HG03025 (cell line): ENCODE results near the gene UQCRC2.
"Not testable (repeated sequence)": the region's sequence is repeated elsewhere in the genome, so short reads cannot be mapped to it uniquely, and the experiment has no call there.

Experiments used
- ATAC-seq: cut with Tn5 transposase; IDR thresholded peaks from one replicate; pipeline ENCODE4 v1.9.1; 2021; ENCODE audit warnings: mild to moderate bottlenecking, moderate library complexity; ENCODE audit not compliant: unreplicated experiment, low FRiP score

The UQCRC2 gene

DNA sequence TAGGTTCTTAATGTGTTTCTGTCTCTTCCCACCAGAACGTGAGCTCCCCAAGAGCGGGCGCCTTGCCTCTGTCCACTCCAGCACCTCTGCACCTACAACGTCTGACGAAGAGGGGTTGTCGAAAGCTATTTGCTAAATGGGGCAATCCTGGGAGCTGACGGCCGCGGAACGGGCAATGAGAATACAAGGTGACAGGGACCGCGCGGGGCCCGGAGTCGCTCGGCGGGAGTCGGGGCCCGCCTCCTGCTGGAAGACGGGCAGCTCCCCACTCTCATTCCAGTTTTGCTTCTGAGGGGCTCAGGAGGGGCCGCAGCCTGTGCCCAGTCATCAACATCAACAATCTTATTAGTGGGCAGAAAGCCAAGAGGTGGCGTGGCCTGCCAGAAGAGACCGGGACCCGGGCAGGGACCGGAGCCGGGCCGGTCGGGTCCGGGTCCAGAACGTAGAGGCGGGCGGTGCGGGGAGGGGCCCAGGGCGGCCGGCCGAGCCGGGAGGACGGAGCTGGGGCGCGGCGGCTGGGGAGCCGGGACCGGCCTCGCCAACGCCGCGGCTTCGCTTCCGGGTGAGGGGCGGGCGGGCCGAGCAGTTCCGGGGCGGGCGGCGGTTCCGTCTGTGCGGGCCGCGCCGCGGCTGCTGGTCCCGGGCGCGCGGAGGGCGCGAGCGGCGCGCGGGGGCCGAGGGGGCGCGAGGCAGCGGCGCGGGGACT is 54.5 kb downstream of the UQCRC2 start, which contains the start of gene MOSMO:
TSS of gene MOSMO (plus strand) at position 603 of the 706 bp plus-strand sequence. CDS start 191 bp downstream, outside the sequence.
- no peak for ATAC-seq

DNA sequence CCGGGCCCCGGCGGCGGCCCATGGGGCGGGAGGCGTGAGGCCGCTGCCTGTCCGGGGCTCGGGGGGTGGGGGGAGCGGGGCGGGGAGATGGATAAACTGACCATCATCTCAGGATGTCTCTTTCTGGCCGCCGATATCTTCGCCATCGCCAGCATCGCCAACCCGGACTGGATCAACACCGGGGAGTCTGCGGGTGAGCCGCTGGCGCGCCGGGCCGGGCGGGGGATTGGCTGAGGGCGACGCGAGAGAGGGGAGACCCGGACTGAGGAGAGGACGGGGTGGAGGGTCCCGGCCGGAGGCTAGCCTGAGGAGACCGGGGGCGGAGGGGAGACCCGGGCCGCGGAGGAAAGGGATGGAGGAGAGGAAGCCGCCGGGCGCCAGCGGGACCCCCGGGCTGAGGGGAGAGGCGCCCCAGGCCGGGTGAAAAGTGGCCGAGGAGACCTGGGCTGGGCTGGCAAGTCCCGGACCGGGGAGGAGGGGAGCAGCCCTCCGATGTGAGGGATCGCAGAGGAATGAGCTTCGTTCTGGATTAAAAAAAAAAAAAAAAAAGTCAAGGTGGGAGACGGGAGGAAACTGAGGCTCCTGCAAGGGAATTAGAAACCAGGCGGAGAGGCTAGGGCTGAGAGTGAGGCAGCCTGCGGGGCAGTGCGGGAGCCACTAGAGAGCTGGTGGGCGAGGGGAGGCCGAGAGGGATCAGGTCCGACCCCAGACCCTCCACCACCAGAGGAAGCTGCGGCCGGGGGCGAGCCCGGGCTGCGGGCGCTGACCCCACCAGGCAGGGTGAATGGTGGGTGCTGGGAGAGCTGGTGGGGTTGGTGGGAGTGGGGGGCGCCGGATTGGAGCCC is 55.3 kb downstream of the UQCRC2 start:
- ATAC-seq, result no peak

DNA sequence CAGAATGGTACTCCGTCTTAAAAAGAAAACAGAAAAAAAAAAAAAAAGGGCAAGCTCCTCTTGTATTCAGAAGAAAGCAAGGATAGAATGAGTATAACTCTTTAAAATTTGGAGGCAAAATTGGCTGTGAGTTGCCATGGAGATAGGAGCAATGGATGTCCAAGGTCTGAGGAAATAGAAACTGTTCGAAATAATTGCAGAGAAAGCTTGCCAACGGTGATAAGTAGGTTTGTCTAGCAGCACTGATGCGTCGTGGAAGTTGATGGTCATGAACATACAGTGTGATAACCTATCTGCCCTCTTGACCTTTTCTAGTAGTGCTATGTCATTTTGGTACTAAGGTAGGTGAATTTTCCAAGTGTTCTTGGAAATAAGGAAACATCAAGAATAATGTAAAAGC is 57.7 kb downstream of the UQCRC2 start:
- ATAC-seq, result no peak

DNA sequence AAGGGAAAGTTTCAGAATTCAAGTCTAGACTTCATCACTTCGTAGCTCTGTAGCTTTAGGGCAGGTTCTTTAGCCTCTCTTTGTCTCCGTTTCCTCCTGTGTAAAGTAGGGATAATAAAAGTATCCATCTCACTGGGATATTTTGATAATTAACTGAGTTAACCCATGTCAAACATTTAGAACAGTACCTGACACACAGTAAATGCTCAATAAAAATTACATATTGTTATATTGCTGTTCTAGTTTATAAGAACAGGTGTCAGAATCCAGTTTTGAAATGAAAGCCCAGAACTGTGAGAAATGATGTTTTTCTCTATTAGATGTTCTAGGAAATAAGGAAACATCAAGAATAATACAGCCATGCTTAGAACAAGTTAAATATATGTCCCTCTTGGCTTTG is 59.1 kb downstream of the UQCRC2 start:
- ATAC-seq, result no peak

DNA sequence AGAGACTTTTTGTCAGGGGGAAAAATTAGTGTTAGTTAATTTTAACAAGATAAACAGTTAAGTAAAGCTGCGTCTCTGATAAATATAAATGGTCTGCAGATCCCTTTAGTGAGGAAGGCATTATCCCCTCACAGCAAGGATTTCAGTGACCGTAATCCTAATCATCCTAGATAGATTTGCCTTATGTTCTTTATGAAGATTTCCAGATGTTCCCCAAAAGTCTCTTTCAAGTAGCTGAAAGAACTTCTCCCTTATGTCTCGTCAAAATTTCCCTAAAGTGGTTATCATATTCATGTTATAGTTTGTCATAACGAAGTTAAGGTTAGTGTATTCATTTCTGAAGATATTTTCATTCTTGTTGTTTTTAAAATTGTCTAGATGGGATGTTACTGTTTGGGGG is 60.3 kb downstream of the UQCRC2 start:
- ATAC-seq, result no peak

DNA sequence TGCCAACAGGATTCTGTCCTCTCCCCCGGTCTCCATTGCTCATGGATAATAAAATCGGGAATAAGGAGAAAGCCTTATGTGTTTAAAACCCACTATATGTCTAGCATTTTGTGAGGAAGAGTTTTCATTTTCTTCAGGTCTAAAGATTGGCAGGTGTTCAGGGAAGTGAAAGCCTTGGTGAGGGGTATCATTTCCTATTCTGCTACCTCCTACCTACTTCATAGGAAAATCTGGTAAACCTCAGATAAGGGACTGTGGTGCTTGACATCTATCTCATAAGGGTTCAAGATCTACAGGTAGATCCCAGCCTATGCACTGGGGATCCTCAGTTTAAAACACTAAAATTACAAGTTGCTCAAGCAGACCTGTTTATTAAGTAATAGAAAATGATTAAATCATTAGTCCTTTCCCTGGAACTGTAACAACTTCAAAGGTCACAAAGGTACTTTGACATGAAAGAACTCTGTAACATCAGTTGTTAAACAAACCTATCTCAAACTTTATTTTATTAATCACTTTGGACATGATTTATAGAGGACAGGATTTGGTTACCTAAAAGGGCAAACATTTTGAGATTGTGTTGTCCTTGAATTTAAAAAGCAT is 61.2 kb downstream of the UQCRC2 start:
- ATAC-seq, result no peak

DNA sequence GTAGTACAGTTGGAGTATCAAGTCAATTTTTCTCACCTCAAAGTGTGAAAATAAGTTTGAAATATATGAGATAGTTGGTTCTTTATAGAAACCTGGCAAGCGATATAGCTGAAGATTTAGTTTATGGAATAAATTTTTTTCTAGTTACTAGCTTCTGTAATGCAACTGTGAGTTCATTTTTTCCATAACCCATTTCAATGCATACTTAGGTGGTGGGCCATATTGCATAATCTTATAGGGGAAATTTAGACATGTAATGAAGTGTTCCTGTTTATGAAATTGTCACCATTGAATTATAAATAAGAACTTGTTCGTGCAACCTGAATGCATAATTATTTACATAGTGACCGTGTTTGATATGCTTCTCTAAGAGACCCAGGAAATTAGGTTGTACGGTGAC is 63.8 kb downstream of the UQCRC2 start:
- no peak for ATAC-seq

DNA sequence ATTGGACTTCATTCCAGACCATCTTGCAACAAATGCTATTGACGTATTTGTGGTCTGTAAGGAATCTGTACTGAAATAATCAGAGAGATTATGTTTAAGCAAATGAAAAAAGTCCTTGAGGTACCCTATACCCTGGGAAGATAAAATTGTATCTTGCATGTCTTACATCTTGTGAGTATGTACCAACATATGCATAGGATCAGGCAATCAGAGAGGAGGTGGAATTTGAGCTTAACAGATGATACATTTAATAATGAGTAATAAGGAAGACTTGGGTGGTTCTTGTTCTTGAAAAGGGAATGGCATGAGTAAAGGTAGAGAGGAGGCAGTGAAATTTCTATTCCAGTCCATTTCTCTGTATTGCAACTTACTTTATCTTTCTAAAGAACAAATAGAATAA is 65.4 kb downstream of the UQCRC2 start:
- ATAC-seq, result no peak

DNA sequence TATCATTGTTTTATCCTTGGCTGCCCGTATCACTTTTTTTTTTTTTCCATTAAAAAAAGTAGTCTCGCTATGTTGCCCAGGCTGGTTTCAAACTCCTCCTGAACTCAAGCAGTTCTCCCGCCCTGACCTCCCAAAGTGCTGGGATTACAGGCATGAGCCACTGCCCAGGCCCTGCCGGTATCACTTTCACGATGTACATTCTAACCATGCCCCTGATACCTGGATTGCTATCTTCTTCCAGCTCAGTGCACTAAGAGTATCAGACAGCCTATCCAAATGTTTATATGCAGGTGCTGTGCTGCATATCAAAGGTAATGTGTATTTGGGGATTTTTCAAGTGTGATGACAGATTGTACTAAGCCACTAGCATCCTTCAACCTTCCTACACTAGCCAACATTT is 69.0 kb downstream of the UQCRC2 start:
- ATAC-seq, result no peak

DNA sequence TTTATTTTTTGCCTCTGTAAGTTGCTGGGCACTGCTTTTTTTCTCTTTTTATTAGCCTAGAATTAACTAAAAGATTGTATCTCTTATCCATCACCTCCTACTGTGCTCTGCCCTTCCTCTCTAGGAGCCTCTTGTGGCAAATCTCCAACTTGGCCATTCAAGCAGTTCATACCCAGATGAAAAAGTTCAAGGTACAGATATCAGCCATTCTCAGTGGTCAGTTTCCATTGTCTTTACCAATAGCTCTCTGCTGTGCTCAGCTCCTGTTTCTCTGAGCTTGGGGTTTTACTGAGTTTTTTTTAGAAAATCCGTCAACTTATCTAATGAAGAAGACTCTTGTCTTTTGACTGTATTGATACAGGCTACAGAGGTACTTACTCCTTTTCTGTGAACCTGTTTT is 70.3 kb downstream of the UQCRC2 start:
- ATAC-seq, result no peak

DNA sequence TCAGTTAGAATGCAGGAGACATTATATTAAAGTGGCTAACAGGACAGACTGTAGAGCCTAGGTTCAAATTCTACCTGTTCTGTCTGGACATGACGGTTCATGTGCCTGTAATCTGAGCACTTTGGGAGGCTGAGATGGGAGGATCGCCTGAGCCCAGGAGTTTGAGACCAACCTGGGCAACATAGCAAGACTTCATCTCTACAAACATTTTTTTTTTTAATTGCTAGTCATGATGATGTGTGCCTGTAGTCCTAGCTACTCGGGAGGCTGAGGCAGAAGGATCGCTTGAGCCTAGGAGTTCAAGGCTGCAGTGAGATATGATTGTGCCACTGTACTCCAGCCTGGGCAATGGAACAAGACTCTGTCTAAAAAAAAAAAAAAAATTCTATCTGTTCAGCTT is 71.6 kb downstream of the UQCRC2 start:
- not testable (repeated sequence) for ATAC-seq

DNA sequence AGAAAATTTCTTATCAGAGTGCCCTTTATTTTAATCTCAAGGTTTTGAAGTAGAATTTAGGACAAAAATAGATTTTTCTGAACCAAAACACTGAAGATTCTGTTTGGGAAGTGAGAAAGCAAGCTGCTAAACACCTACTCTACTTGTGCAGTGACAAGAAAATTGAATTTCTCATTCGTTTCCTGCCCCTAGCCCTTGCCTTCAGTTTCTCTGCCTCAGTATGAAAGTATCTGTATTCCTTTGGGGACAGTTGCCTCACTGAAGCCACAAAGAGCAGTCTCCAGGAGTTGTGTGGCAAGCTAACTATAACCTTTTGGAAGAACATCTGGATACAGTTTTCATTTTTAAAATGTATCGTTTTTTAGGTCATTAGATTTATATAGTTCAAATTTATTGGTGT is 74.5 kb downstream of the UQCRC2 start:
- no peak for ATAC-seq

DNA sequence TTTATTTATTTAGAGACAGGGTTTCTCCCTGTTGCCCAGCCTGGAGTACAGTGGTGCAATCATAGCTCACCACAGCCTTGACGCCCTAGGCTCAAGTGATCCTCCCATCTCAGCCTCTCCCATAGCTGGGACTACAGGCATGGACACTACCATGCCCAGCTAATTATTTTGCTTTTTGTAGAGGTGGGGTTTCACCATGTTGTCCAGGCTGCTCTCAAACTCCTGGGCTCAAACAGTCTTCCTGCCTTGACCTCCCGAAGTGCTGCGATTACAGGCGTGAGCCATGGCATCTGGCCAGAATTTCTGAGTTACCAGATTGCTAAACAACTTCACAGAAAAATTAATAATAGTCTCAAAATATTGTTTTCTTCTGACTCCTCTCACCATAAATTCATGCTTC is 76.5 kb downstream of the UQCRC2 start:
- no peak for ATAC-seq

DNA sequence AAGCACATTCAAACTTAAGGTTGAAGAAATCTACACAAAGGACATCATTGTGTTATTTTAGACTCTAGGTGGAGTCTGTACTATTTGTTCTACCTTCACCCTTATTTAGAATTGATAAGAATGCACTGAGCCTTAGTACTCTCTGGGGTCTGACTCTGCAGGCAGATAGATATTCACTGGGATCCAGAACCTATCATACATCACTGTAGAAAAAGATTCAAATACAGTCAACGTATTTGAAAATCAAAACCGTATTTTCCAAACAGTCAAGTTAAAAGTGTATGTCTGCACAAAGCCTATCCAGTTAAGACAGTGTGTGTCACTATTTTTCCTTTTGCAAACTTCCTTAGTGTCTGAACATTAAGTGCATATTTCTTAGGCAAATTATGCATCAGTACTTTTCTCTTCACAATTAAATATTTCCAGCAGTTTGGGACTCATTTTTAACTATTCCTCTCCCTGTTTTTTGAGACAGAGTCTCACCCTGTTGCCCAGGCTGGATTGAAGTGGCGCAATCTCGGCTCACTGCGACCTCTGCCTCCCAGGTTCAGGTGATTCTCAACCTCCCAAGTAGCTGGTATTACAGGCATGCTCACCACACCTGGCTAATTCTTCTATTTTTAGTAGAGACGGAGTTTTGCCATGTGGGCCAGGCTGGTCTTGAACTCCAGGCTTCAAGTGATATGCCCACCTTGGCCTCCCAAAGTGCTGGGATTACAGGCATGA is 77.1 kb downstream of the UQCRC2 start:
- ATAC-seq, result no peak

DNA sequence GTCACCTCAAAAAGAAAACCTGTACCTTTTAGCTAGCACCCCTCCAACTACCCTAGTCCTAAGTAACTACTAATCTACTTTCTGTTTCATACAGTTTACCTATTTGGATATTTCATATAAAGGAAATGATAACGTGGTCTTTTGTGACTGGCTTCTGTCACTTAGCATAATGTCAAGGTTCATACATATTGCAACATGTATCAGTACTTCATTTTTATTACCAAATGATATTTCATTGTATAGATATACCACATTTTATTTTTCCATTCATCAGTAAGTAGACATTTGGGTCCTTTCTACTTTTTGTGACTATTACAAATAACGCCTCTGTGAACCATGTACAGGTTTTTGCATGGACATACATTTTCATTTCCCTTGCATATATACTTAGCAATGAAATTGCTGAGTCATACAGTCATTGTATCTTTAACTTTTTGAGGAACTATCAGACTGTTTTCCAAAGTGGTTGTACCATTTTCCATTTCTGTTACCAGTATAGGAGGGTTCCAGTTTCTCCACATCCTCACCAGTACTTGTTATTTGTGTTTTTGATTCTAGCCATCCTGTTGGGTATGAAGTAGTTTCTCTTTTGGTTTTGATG is 78.4 kb downstream of the UQCRC2 start:
- ATAC-seq, result no peak
